Neural cell (in vitro differentiated cells): ENCODE results near the gene DAG1.

Experiments
- CTCF ChIP-seq: fragments of 450-650 bp; IDR thresholded peaks from 2 replicates; pipeline ENCODE4 v1.5.1; 2014; ENCODE audit warnings: antibody characterized with exemption, mild to moderate bottlenecking, moderate library complexity; ENCODE audit not compliant: poor library complexity, severe bottlenecking
- RAD21 ChIP-seq: fragments of 450-650 bp; conservative IDR thresholded peaks from 2 replicates; pipeline ENCODE4 v1.6.1; 2014; ENCODE audit warnings: antibody characterized with exemption, mild to moderate bottlenecking, moderate library complexity
- REST ChIP-seq: IDR thresholded peaks from 2 replicates; pipeline ENCODE4 v1.6.1; 2012; ENCODE audit warnings: borderline replicate concordance

GRCh38 chr3:49471856-49472495, 1.9 kb downstream of the DAG1 start:
- TF ChIP-seq CTCF = no peak
- TF ChIP-seq REST = no peak
- no peak for TF ChIP-seq RAD21
